Measurements from ENCODE around the gene ALDH1B1.

Gene ALDH1B1

DNA sequence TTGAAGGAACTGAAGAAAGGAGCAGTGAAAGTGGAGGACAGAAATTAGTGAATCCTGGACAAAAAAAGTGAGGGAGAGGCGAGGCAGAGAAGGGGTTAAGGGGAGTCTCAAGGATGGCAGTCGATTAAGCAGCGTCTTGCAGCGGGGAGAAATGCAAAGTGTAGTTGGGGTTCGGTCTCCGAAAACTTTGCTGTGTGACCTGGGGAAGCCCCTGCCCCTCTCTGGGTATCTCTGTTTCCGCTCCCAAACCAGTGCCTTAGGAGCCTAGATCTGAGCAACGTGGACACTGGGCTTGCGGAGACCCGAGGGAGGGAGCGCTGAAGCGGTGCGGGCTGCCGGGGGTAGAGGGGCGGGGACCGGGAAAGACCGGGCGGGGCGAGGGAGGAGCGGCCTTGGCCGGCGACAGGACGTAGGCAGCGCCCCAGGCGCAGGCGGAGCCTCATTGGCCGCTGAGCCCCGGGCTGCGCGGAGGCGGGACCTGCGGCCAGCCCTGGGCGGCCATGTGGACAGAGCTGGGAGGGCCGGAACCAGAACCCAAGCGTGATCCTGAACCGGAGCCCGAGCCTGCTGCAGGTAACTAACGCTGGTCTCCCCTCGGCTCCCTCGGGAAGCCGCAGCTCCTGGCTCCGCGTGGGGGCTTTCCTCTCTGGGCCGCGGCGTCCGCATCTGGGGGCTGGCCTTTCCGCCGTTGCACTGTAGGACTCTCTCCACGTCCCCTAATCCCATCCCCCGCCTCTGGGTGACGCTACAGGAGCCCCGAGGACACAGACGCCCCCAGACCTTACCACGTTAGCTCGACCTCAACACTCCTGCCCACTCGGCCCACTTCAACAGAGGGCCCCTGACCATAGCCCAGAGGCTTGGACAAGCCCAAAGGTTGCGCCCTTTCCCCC, at the start of gene ALDH1B1:
Gene ALDH1B1, plus strand, starts transcription at position 468 of the 893 bp plus-strand sequence. CDS start 3,047 bp downstream, outside the sequence.
- DNase-seq (ENCODE audit: low read depth in 2 of 2): peak; percentile 55 to 62

DNA sequence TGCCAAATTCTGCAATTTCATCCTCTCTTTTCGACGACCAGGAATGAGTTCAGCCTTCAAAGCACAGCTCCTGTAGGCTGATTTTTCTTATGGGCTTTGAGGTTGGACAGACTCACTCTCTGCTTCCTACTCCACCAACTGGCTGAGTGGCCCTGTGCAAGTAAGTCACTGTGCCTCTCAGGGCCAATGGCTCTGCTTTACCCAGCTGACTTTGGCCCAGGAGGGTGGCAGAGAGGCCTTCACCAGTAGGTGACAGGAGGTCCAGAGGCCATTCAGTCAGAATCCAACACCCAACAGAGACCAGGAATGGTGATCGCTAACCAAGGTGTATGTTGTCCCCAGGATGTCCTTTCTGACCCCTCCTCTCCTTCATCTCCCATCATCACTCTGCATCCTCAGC, 49.5 kb upstream of the ALDH1B1 start:
- DNase-seq (ENCODE audit: low read depth in 2 of 2): no peak

DNA sequence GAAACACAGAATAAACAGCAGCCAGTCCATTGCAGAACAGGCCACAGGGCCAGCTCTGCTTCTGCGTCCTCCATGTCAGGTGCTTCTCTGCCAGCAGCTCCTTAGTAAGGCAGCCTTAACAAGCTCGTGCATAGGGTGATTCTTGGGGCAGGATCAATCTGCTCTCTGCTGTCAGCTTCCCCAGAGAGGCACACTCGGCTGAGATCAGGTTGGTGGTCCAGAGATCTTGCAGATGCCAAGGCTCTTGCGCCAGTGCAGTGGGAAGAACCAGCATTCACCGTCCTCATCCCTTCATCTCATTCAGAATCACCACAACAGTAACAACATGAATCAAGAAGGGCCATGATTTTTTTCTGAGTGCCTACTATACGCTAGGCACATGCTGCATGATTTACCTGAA, 49.0 kb upstream of the ALDH1B1 start:
- DNase-seq (ENCODE audit: low read depth in 2 of 2): no peak

GRCh38 chr9:38344566-38345324, 47.8 kb upstream of the ALDH1B1 start:
- DNase-seq (ENCODE audit: low read depth in 2 of 2): no peak

- DNase-seq (ENCODE audit: low read depth in 2 of 2): no peak
These were observed 46.4 kb upstream of the ALDH1B1 start for GRCh38 chr9:38345851-38346755.

- no peak for DNase-seq (ENCODE audit: low read depth in 2 of 2)
These were observed 45.7 kb upstream of the ALDH1B1 start for GRCh38 chr9:38346811-38347210.

DNA sequence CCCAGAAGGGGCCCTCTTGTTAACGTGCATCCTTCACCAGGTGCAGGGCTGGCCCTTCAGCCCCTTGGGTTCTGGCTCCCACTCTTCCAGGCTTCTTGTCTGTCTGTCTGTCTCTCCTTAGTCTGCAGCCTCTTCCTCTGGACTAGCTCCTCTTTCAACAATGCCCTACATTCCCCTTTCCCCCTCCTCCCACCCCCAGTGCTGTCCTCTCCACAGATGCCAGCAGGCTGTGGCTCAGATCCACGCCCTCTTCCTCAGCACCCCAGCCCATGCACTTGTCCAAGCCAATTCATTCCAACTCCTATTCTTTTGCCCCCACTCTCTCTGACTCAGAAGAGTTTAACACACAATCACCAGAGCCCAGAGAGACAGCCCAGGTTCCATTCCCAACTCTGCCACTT, 45.2 kb upstream of the ALDH1B1 start:
- no peak for DNase-seq (ENCODE audit: low read depth in 2 of 2)

- DNase-seq (ENCODE audit: low read depth in 2 of 2): no peak
These were observed 44.6 kb upstream of the ALDH1B1 start for GRCh38 chr9:38347946-38348345.

DNA sequence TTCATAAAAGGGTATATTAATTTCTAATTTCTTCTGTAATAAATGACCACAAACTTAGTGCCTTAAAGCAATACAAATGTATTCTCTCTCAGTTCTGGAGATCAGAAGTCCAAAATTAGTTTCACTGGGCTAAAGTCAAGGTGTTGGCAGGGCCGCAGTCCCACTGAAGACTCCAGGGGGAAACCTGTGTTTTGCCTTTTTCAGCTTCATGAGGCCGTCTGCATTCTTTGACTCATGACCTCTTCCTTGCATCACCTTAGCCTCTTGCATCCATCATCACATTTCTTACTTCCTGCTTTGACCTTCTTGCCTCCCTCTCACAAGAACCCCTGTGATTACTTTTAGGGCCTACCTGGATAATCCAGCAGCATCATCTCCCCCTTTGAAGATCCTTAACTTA, 42.0 kb upstream of the ALDH1B1 start:
- no peak for DNase-seq (ENCODE audit: low read depth in 2 of 2)

- no peak for DNase-seq (ENCODE audit: low read depth in 2 of 2)
These were observed 39.8 kb upstream of the ALDH1B1 start for GRCh38 chr9:38352530-38353328.

GRCh38 chr9:38355115-38355514, 37.4 kb upstream of the ALDH1B1 start:
- DNase-seq (ENCODE audit: low read depth in 2 of 2): no peak

- DNase-seq (ENCODE audit: low read depth in 2 of 2): no peak
These were observed 36.9 kb upstream of the ALDH1B1 start for GRCh38 chr9:38355517-38356120.

DNA sequence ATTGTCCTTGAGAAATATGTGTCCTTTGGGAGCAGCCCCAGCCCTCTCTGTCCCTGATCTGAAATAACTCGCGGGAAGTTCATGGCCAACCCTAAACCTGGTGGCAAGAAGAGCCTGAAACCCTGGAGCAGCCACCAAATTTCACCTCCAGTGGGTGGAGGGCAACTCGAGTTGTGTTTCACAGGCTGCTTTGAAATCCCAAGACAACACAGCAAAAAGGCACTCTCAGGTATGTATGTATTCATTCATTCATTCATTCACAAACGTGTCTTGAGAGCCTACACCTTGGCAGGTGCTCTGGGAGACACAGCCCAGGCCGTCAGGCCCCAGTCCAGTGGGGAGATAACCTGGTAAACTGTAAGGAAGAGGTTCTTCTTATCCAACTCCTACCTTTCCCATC, 35.7 kb upstream of the ALDH1B1 start:
- no peak for DNase-seq (ENCODE audit: low read depth in 2 of 2)

GRCh38 chr9:38357350-38358114, 35.0 kb upstream of the ALDH1B1 start:
- no peak for DNase-seq (ENCODE audit: low read depth in 2 of 2)

GRCh38 chr9:38358390-38359296, 33.9 kb upstream of the ALDH1B1 start:
- no peak for DNase-seq (ENCODE audit: low read depth in 2 of 2)

DNA sequence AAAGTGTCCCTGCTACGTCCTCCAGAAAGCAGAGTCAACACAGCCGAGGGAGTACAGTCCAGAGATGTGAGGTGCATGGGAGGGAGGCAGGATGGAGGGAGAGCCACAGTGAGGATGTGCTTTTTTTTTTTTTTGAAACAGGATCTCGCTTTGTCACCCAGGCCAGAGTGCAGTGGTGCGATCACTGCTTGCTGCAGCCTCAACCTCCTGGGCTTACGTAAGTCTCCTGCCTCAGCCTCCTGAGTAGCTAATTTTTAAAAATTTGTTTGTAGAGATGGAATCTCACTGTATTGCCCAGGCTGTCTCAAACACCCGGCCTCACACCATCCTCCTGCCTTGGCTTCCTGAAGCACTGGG, 33.2 kb upstream of the ALDH1B1 start:
- no peak for DNase-seq (ENCODE audit: low read depth in 2 of 2)

DNA sequence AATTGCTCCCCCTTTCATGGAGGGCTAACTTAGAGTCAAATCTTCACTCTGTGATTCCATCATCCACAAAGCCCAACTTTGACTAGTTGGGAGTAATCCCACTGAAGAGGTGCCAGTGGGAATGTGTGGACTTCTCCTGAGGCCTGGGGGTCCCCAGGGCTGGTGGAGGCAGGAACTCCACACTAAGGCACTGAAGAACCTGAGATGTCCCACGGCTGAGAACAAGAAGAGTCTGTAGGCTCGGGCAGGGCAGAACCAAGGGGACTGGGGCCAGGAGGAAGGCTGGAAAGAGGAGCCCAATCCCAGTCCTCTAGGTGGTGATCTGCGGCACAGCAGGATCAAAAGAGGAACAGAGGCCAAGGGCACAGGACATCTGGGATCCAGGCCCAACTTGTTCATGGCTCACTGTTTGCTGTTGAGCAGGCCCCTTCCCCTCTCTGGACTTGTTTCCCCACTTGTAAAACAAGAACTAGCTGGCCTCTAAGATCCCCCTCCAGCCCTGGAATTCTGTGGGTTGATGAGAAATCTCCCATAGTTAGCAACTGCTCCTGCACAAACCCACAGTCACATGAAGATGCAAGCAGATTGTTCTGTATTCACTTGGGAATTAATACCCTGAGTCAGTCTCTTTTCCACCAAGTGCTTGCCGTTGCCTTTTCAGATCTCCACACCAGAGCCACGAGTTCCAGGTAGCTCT, 32.7 kb upstream of the ALDH1B1 start:
- DNase-seq (ENCODE audit: low read depth in 2 of 2): no peak

DNA sequence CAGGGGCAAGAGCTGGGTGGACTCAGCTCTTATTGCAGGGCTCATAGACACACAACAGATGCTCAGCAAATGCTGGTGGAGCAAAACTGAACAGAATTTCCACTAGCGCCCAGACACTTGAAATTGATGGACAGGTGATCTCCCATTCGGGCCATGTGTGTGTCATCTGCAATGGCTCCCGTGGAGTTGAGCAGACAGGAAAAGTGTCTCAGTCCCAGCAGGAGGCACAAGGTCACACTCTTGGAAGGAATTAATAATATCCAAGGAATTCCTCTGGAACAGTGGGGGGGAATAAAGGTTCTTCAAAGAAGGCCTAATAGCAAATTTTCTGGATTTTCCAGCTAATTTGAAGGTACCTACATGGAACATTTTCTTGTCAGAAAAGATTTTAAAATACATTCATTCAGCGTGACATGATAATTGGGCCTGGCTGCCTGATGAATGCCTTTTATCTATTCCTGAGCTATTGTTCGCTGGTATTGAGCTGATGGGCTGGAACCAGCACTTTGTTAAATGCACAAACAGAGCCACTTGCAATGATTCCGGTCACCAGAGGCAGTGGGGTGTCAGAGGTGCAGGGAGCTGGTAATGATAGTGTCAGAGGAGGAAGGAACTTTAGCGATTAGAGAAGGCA, 31.5 kb upstream of the ALDH1B1 start:
- no peak for DNase-seq (ENCODE audit: low read depth in 2 of 2)
